ENCODE results near the gene SMIM32.
A peak's percentile ranks its signal among the peaks of the same experiment; 100 is the strongest.

The SMIM32 gene

GRCh38 chr5:136186796-136187195 lies 6.2 kb downstream of the SMIM32 start:
- no peak for DNase-seq (ENCODE audit: low spot score)

GRCh38 chr5:136185974-136186665 lies 6.8 kb downstream of the SMIM32 start:
- DNase-seq (ENCODE audit: low spot score) = no peak

GRCh38 chr5:136182618-136183017 lies 10.3 kb downstream of the SMIM32 start:
- DNase-seq (ENCODE audit: low spot score) = no peak

- peak; percentile 37 for DNase-seq (ENCODE audit: low spot score)
Measured at GRCh38 chr5:136174021-136174659, 18.8 kb downstream of the SMIM32 start.

- no peak for DNase-seq (ENCODE audit: low spot score)
Measured at GRCh38 chr5:136169218-136169617, 23.7 kb downstream of the SMIM32 start.

- no peak for DNase-seq (ENCODE audit: low spot score)
Measured at GRCh38 chr5:136166909-136167308, 26.1 kb downstream of the SMIM32 start.

- no peak for DNase-seq (ENCODE audit: low spot score)
Measured at GRCh38 chr5:136164226-136164625, 28.7 kb downstream of the SMIM32 start.

GRCh38 chr5:136162008-136162407 lies 31.0 kb downstream of the SMIM32 start:
- DNase-seq (ENCODE audit: low spot score) = no peak

- no peak for DNase-seq (ENCODE audit: low spot score)
Measured at GRCh38 chr5:136159457-136159856, 33.5 kb downstream of the SMIM32 start.

GRCh38 chr5:136157514-136157913 lies 35.4 kb downstream of the SMIM32 start:
- DNase-seq (ENCODE audit: low spot score) = no peak

GRCh38 chr5:136155761-136156160 lies 37.2 kb downstream of the SMIM32 start:
- DNase-seq (ENCODE audit: low spot score) = no peak

GRCh38 chr5:136155078-136155477 lies 37.9 kb downstream of the SMIM32 start:
- DNase-seq (ENCODE audit: low spot score) = no peak

- DNase-seq (ENCODE audit: low spot score) = no peak
Measured at GRCh38 chr5:136153581-136154236, 39.3 kb downstream of the SMIM32 start.

- no peak for DNase-seq (ENCODE audit: low spot score)
Measured at GRCh38 chr5:136149891-136150290, 43.1 kb downstream of the SMIM32 start.

- no peak for DNase-seq (ENCODE audit: low spot score)
Measured at GRCh38 chr5:136147632-136148031, 45.3 kb downstream of the SMIM32 start.

- DNase-seq (ENCODE audit: low spot score) = no peak
Measured at GRCh38 chr5:136146201-136146600, 46.8 kb downstream of the SMIM32 start.

GRCh38 chr5:136145030-136145429 lies 47.9 kb downstream of the SMIM32 start:
- no peak for DNase-seq (ENCODE audit: low spot score)

GRCh38 chr5:136143763-136144162 lies 49.2 kb downstream of the SMIM32 start:
- no peak for DNase-seq (ENCODE audit: low spot score)

GRCh38 chr5:136143312-136143711 lies 49.6 kb downstream of the SMIM32 start:
- DNase-seq (ENCODE audit: low spot score) = no peak

GRCh38 chr5:136141561-136141960 lies 51.4 kb downstream of the SMIM32 start:
- no peak for DNase-seq (ENCODE audit: low spot score)

Measured in LoVo (cell line).